GM18873 (cell line): ENCODE results near the gene DCTN1.
"Not testable (repeated sequence)": the region's sequence is repeated elsewhere in the genome, so short reads cannot be mapped to it uniquely, and the experiment has no call there.

Experiments used
- ATAC-seq: cut with Tn5 transposase; IDR thresholded peaks from one replicate; pipeline ENCODE4 v1.9.1; 2021; ENCODE audit warnings: mild to moderate bottlenecking, moderate library complexity, moderate number of reproducible peaks; ENCODE audit not compliant: unreplicated experiment, low FRiP score

Gene DCTN1

GRCh38 chr2:74373985-74374384, 6.1 kb downstream of the DCTN1 start:
- no peak for ATAC-seq

GRCh38 chr2:74373221-74373676, 6.9 kb downstream of the DCTN1 start:
- no peak for ATAC-seq

GRCh38 chr2:74372674-74373073, 7.4 kb downstream of the DCTN1 start:
- ATAC-seq, result no peak

GRCh38 chr2:74371421-74371820, 8.7 kb downstream of the DCTN1 start:
- no peak for ATAC-seq

- ATAC-seq, result no peak
Observed at GRCh38 chr2:74369976-74370375, 10.1 kb downstream of the DCTN1 start.

GRCh38 chr2:74368499-74368898, 11.6 kb downstream of the DCTN1 start:
- ATAC-seq, result no peak

- no peak for ATAC-seq
Observed at GRCh38 chr2:74367789-74368188, 12.3 kb downstream of the DCTN1 start.

GRCh38 chr2:74366036-74366435, 14.1 kb downstream of the DCTN1 start:
- no peak for ATAC-seq

GRCh38 chr2:74364533-74365505, 15.3 kb downstream of the DCTN1 start:
- ATAC-seq, result no peak

- no peak for ATAC-seq
Observed at GRCh38 chr2:74361327-74361726, 18.8 kb downstream of the DCTN1 start.

GRCh38 chr2:74357627-74358026, 22.5 kb downstream of the DCTN1 start:
- no peak for ATAC-seq

GRCh38 chr2:74349889-74350288, 30.2 kb downstream of the DCTN1 start:
- no peak for ATAC-seq

GRCh38 chr2:74347742-74348141, 32.4 kb downstream of the DCTN1 start:
- ATAC-seq, result no peak

- no peak for ATAC-seq
Observed at GRCh38 chr2:74347303-74347702, 32.8 kb downstream of the DCTN1 start.

GRCh38 chr2:74345272-74345943, 34.7 kb downstream of the DCTN1 start:
- no peak for ATAC-seq

- ATAC-seq, result no peak
Observed at GRCh38 chr2:74343316-74343715, 36.8 kb downstream of the DCTN1 start, which contains the start of gene SLC4A5. Gene SLC4A5, minus strand, starts transcription at chr2:74343416. Its CDS starts 28,393 bp downstream, at chr2:74315023.

GRCh38 chr2:74336227-74336626, 43.9 kb downstream of the DCTN1 start:
- ATAC-seq, result not testable (repeated sequence)

GRCh38 chr2:74334931-74335333, 45.2 kb downstream of the DCTN1 start:
- ATAC-seq, result no peak

GRCh38 chr2:74333896-74334586, 46.1 kb downstream of the DCTN1 start:
- ATAC-seq, result no peak

GRCh38 chr2:74333175-74333574, 46.9 kb downstream of the DCTN1 start:
- ATAC-seq, result no peak
